LNCaP clone FGC (cell line): Measurements from ENCODE around the gene PKIG.

Experiments
- DNase-seq: peaks from one replicate; pipeline ENCODE4 v3.0.0-alpha.2; 2011; ENCODE audit warnings: low read depth
- H3K4me3 ChIP-seq: 2 replicates; pipeline ENCODE4 v1.5.1; 2011; ENCODE audit warnings: mild to moderate bottlenecking, low read depth, low read length, control low read depth
- CTCF ChIP-seq: IDR thresholded peaks from 2 replicates; pipeline ENCODE4 v1.5.1; 2012; ENCODE audit warnings: mild to moderate bottlenecking; ENCODE audit not compliant: control insufficient read depth, insufficient read depth; ENCODE audit errors: extremely low read depth

Gene PKIG

GRCh38 chr20:44582311-44583025 is at the start of gene PKIG:
Gene PKIG (plus strand): TSS chr20:44582579. CDS start chr20:44614557, 31,978 bp downstream.
- TF ChIP-seq CTCF = no peak
- no peak within 1 kb of the TSS for H3K4me3 ChIP-seq
- DNase-seq = no peak

- no peak for DNase-seq
- no peak for TF ChIP-seq CTCF
- no peak overlapping the region; the same call in 1 of the 2 replicates for H3K4me3 ChIP-seq
Measured at GRCh38 chr20:44532981-44533331, 49.4 kb upstream of the PKIG start.

GRCh38 chr20:44533928-44534327 is 48.5 kb upstream of the PKIG start:
- DNase-seq = no peak
- TF ChIP-seq CTCF = no peak
- no peak overlapping the region for H3K4me3 ChIP-seq

GRCh38 chr20:44536175-44536574 is 46.2 kb upstream of the PKIG start:
- no peak for TF ChIP-seq CTCF
- H3K4me3 ChIP-seq = no peak overlapping the region
- no peak for DNase-seq

- peak; percentile 18; the same call in 1 of the 2 replicates for TF ChIP-seq CTCF
- DNase-seq = no peak
- H3K4me3 ChIP-seq = no peak overlapping the region
Measured at GRCh38 chr20:44537993-44538392, 44.4 kb upstream of the PKIG start.

GRCh38 chr20:44540834-44541233 is 41.5 kb upstream of the PKIG start:
- no peak for DNase-seq
- no peak for TF ChIP-seq CTCF
- H3K4me3 ChIP-seq = no peak overlapping the region

- no peak for DNase-seq
- TF ChIP-seq CTCF = no peak
- H3K4me3 ChIP-seq = no peak overlapping the region
Measured at GRCh38 chr20:44541992-44542391, 40.4 kb upstream of the PKIG start.
